SU-DHL-6 (cell line): ENCODE results near the gene XYLT1.

Source experiments
- H2AFZ ChIP-seq: fragments of 200-600 bp; sonication (generic); 2 replicates; pipeline ENCODE4 v1.6.1; 2014; ENCODE audit warnings: low read depth, mild to moderate bottlenecking, moderate library complexity, mixed read lengths, antibody characterized with exemption, low read length; ENCODE audit not compliant: severe bottlenecking
- H3F3A ChIP-seq: fragments of 200-600 bp; shearing (Covaris generic); 2 replicates; pipeline ENCODE4 v1.6.0; 2016; ENCODE audit warnings: antibody characterized with exemption, mild to moderate bottlenecking; ENCODE audit not compliant: insufficient read depth
- H3K27ac ChIP-seq: fragments of 200-600 bp; sonication (generic); 2 replicates; pipeline ENCODE4 v1.5.1; 2016; ENCODE audit warnings: low read depth, mild to moderate bottlenecking, low read length, moderate library complexity, mixed read lengths
- H3K27me3 ChIP-seq: fragments of 200-600 bp; sonication (generic), shearing (Covaris generic); 2 replicates; pipeline ENCODE4 v1.6.0; 2014; ENCODE audit warnings: mild to moderate bottlenecking, low read length
- H3K36me3 ChIP-seq: fragments of 200-600 bp; sonication (generic); 2 replicates; pipeline ENCODE4 v1.6.1; 2014; ENCODE audit warnings: mild to moderate bottlenecking, low read length, mixed read lengths
- H3K4me2 ChIP-seq: fragments of 300-600, 200-600 bp; shearing (Covaris generic), sonication (generic); 2 replicates; pipeline ENCODE4 v1.6.0; 2014; ENCODE audit warnings: low read length, low read depth, mild to moderate bottlenecking; ENCODE audit not compliant: poor library complexity, severe bottlenecking
- H3K4me3 ChIP-seq: fragments of 200-600 bp; sonication (generic); 2 replicates; pipeline ENCODE4 v1.5.1; 2014; ENCODE audit warnings: antibody characterized with exemption, low read length, mild to moderate bottlenecking, mixed read lengths; ENCODE audit not compliant: insufficient read depth, poor library complexity, severe bottlenecking
- H3K79me2 ChIP-seq: fragments of 200-600 bp; sonication (generic); 2 replicates; pipeline ENCODE4 v1.6.1; 2014; ENCODE audit warnings: mild to moderate bottlenecking, low read length, moderate library complexity; ENCODE audit not compliant: insufficient read depth
- H3K9ac ChIP-seq: fragments of 200-600 bp; sonication (generic); 2 replicates; pipeline ENCODE4 v1.7.0; 2014; ENCODE audit warnings: mild to moderate bottlenecking, low read length
- H3K9me2 ChIP-seq: fragments of 200-600 bp; sonication (generic); replicated peaks from 2 replicates; pipeline ENCODE4 v1.6.1; 2014; ENCODE audit warnings: low read length; ENCODE audit not compliant: insufficient read depth
- H3K9me3 ChIP-seq: fragments of 200-600 bp; sonication (generic); 2 replicates; pipeline ENCODE4 v1.6.1; 2014; ENCODE audit warnings: low read length, mixed read lengths; ENCODE audit not compliant: insufficient read depth
- H4K20me1 ChIP-seq: fragments of 200-600 bp; sonication (generic); 2 replicates; pipeline ENCODE4 v1.6.1; 2014; ENCODE audit warnings: low read depth, mild to moderate bottlenecking, antibody characterized with exemption, low read length, moderate library complexity, mixed read lengths
- EZH2phosphoT487 ChIP-seq: fragments of 200-600 bp; sonication (generic), shearing (Covaris generic); conservative IDR thresholded peaks from 2 replicates; pipeline ENCODE4 v1.6.1; 2018; ENCODE audit warnings: mild to moderate bottlenecking, antibody characterized with exemption, low read length, moderate library complexity, mixed read lengths
- TF ChIP-seq, protein P1 (sequence below): fragments of 200-600 bp; sonication (generic); IDR thresholded peaks from one replicate; pipeline ENCODE4 v1.5.1; 2017; ENCODE audit warnings: antibody characterized with exemption, mild to moderate bottlenecking, low read length, moderate library complexity; ENCODE audit not compliant: insufficient read depth, poor library complexity, severe bottlenecking

The XYLT1 gene

DNA sequence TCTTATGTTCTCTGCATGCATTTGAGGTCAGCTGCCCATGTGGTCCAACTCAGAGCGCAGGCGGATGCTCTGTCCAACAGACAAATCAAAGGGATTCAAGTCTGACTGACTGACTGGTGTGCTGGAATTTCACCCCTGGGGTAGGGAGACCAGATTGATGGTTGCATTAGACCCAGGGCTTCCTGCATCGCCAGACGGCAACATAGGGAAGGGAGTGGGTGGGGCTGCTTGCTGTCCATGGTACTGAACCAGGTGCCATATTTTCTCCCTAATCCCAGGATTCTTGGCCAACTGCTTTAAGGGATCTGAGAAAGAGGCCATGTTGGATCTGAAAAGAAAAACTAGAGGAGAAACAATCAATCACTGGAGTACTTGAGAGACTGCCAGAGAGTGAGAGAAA lies 332.0 kb downstream of the XYLT1 start:
- Histone ChIP-seq H3K9me3 (no peaks in the 10 kb centered on the region), H3F3A (no peaks in the 10 kb centered on the region), H3K9me2 (no peaks in the 10 kb centered on the region), H3K27me3 (no peaks in the 10 kb centered on the region), H3K4me2 (no peak overlapping the region), H2AFZ (no peak overlapping the region), H3K79me2 (no peaks in the 10 kb centered on the region), H3K4me3 (no peak overlapping the region), H3K27ac (no peak overlapping the region), H4K20me1 (peaks cover 6% of the 10 kb centered on the region; the same call in 1 of the 2 replicates), H3K9ac (no peak overlapping the region), H3K36me3 (no peaks in the 10 kb centered on the region; the same call in 1 of the 2 replicates)
- TF ChIP-seq, protein P1, sequence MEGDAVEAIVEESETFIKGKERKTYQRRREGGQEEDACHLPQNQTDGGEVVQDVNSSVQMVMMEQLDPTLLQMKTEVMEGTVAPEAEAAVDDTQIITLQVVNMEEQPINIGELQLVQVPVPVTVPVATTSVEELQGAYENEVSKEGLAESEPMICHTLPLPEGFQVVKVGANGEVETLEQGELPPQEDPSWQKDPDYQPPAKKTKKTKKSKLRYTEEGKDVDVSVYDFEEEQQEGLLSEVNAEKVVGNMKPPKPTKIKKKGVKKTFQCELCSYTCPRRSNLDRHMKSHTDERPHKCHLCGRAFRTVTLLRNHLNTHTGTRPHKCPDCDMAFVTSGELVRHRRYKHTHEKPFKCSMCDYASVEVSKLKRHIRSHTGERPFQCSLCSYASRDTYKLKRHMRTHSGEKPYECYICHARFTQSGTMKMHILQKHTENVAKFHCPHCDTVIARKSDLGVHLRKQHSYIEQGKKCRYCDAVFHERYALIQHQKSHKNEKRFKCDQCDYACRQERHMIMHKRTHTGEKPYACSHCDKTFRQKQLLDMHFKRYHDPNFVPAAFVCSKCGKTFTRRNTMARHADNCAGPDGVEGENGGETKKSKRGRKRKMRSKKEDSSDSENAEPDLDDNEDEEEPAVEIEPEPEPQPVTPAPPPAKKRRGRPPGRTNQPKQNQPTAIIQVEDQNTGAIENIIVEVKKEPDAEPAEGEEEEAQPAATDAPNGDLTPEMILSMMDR = no peak
- no peak for TF ChIP-seq EZH2phosphoT487

DNA sequence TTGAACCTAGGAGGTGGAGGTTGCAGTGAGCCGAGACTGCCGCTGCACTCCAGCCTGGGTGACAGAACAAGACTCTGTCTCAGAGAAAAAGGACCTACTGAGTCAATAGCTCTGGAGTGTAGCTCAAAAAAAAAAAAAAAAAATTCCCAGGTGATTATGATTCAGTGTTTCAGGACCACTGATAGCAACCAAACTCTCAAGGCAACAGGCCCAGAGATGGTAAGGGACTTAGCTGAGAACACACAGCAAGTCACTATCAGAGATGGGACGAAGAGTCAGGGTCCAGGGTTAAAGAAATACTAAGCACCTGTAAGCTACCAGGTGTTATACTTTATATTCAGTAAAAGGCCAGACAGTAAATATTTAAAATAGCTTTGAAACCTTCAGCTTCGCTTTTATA lies 335.3 kb downstream of the XYLT1 start:
- no peak for TF ChIP-seq EZH2phosphoT487
- TF ChIP-seq, protein P1 = no peak
- Histone ChIP-seq H3K27ac (0 out of 2 replicates have a peak overlapping the region, but pooled peaks have one; percentile 6), H3K9me2 (no peaks in the 10 kb centered on the region), H3K4me3 (no peak overlapping the region), H3K36me3 (no peaks in the 10 kb centered on the region; the same call in 1 of the 2 replicates), H3F3A (no peaks in the 10 kb centered on the region), H2AFZ (no peak overlapping the region), H3K27me3 (no peaks in the 10 kb centered on the region), H3K9me3 (no peaks in the 10 kb centered on the region), H3K9ac (no peak overlapping the region), H4K20me1 (peaks cover 6% of the 10 kb centered on the region; the same call in 1 of the 2 replicates), H3K79me2 (no peaks in the 10 kb centered on the region), H3K4me2 (peak overlapping the region; percentile 22)

DNA sequence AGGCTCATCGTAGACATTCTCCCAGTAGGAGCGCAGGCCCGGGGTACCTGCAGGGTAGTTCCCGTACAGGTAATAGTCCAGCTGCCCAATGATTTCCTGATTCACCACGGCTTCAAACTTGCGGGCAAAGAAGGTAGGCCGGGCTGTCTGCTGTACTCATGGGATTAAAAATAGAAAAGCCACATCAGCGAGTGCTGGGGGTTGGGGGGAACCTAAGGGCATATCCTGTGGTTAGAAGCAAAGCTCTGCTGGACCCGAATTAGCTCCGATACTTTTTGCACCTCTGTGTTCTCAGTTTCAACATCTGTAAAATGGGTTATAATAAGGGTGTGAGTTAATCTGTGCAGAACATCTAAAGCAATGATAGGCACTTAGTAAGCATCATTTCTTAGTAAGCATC lies 336.2 kb downstream of the XYLT1 start:
- Histone ChIP-seq H3K9me2 (no peaks in the 10 kb centered on the region), H3K27me3 (no peaks in the 10 kb centered on the region), H3F3A (no peaks in the 10 kb centered on the region), H3K27ac (0 out of 2 replicates have a peak overlapping the region, but pooled peaks have one; percentile 6), H3K79me2 (no peaks in the 10 kb centered on the region), H3K4me2 (peak overlapping the region; percentile 22), H3K36me3 (no peaks in the 10 kb centered on the region; the same call in 1 of the 2 replicates), H2AFZ (no peak overlapping the region), H3K4me3 (no peak overlapping the region), H3K9me3 (no peaks in the 10 kb centered on the region), H3K9ac (no peak overlapping the region), H4K20me1 (peaks cover 6% of the 10 kb centered on the region; the same call in 1 of the 2 replicates)
- TF ChIP-seq, protein P1 = no peak
- TF ChIP-seq EZH2phosphoT487 = no peak
